ENCODE measurements around the gene TMEM165. TPM values are rescaled to one million over a fixed set of nuclear protein-coding genes. Genes with fewer than 3 reads are reported as not detected.

TMEM165 gene
- total and polyA plus RNA-seq, 9 of the 15 experiments (the other 6 are each of a cell fraction or from before 2014, with no cell fraction given) = 21.3 to 145 (median 96.8) TPM

DNA sequence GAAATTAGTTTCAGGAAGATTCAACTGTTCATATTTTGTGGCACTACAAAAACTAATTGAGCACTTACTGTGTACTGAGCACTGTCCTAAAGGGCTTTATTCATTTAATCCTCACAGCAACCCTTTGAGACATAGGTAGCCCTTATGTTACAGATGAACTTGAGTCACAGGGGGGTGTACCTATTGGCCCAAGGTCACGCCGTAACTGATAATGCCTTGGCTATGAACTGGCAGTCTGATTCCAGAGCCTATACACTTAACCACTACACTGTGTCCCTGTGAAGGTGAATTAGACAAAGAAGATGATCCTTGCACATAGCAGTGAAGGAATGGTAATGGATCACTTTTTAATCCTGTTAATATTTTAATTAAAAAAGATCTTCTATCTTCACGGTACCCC, 12.0 kb downstream of the TMEM165 start (continued):
- TF ChIP-seq, protein P1, sequence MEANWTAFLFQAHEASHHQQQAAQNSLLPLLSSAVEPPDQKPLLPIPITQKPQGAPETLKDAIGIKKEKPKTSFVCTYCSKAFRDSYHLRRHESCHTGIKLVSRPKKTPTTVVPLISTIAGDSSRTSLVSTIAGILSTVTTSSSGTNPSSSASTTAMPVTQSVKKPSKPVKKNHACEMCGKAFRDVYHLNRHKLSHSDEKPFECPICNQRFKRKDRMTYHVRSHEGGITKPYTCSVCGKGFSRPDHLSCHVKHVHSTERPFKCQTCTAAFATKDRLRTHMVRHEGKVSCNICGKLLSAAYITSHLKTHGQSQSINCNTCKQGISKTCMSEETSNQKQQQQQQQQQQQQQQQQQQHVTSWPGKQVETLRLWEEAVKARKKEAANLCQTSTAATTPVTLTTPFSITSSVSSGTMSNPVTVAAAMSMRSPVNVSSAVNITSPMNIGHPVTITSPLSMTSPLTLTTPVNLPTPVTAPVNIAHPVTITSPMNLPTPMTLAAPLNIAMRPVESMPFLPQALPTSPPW (CRISPR knock-in tag; IDR thresholded peaks at IDR 0.05) = no peak
- no peak for TF ChIP-seq NR2C2 (CRISPR knock-in tag; IDR thresholded peaks at IDR 0.05)
- no peak for TF ChIP-seq NR2C2 (tag; IDR thresholded peaks at IDR 0.05)
- TF ChIP-seq, protein P2, sequence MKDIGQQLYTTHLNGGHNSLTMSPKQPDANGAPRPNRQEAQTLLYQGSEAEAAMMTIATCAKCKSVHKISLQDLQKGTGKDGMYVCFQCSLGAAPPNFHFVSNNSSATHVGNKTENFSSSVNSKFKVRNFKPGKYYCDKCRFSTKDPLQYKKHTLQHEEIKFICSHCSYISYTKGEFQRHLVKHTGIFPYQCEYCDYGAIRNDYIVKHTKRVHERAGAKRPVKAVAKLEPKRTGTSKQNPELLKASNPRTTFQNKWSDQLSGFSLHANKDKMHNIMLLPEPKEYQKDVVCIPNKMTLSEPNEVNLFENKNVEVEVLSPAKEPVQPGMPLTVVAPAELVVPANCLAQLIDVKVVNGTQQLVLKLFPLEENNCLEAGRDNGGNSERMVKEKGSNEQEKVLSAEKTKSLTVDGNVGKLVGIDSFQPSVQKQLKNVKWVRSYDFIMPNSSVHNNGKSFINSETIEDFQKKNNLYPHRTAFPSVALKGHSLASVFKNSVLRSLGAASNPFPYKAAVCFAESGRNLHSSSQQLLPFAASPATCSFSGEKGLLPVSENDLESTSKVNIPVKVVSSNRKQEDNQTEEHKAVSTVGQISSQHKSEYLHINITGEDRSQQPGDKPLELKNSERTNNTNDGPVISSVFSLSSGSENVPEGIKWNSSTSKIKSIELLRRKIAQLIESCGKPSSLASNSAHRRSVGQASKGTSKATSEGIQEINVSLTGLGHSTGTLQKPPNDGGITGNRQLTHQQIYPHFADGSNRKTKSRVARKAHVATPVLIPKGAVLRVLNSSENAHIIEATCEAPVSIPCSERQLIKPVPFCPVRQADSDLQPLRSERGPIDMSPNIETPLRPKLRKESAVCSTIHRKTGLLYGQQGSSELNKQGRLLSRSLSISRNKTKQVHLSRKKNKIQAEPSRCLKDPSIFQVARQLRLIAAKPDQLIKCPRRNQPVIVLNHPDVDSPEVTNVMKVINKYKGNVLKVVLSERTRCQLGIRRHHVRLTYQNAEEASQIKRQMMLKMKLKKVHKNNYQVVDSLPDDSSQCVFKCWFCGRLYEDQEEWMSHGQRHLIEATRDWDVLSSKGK (CRISPR knock-in tag; IDR thresholded peaks at IDR 0.05) = no peak
- no peak for TF ChIP-seq ZNF75A (CRISPR knock-in tag; IDR thresholded peaks at IDR 0.05)
- no peak for TF ChIP-seq POLR2G (IDR thresholded peaks at IDR 0.05; ENCODE audit: low read depth, low read length)
- TF ChIP-seq, protein P3, sequence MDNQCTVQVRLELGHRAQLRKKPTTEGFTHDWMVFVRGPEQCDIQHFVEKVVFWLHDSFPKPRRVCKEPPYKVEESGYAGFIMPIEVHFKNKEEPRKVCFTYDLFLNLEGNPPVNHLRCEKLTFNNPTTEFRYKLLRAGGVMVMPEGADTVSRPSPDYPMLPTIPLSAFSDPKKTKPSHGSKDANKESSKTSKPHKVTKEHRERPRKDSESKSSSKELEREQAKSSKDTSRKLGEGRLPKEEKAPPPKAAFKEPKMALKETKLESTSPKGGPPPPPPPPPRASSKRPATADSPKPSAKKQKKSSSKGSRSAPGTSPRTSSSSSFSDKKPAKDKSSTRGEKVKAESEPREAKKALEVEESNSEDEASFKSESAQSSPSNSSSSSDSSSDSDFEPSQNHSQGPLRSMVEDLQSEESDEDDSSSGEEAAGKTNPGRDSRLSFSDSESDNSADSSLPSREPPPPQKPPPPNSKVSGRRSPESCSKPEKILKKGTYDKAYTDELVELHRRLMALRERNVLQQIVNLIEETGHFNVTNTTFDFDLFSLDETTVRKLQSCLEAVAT (IDR thresholded peaks at IDR 0.05) = no peak
